CD4-positive, CD25-positive, alpha-beta regulatory T cell (primary cell): ENCODE measurements around the gene RHNO1. TPM values are rescaled to one million over a fixed set of nuclear protein-coding genes. Genes with fewer than 3 reads are reported as not detected.

Experiments
- ATAC-seq, 2 donors: fragments of 150-1000 bp; cut with Tn5 transposase; one replicate each; pipeline ENCODE4 v1.10.0; 2021; ENCODE audit warnings: low read depth in 2 of 2, moderate number of reproducible peaks in 2 of 2, moderate library complexity in 1 of 2
- DNase-seq, 3 donors: peaks; one replicate each; pipeline versions ENCODE4 v3.0.0 to v3.0.0-alpha.2; 2012 to 2022; ENCODE audit warnings: mixed read lengths in 1 of 3
- H3K27ac ChIP-seq: one replicate; pipeline ENCODE4 v1.7.0; 2013; ENCODE audit warnings: mild to moderate bottlenecking, low read length; ENCODE audit not compliant: insufficient read depth, poor library complexity, severe bottlenecking
- H3K27me3 ChIP-seq: one replicate; pipeline ENCODE4 v1.7.0; 2013; ENCODE audit warnings: low read length; ENCODE audit not compliant: control insufficient read depth, insufficient read depth
- H3K36me3 ChIP-seq: one replicate; pipeline ENCODE4 v1.7.0; 2013; ENCODE audit warnings: mild to moderate bottlenecking, low read length, moderate library complexity; ENCODE audit not compliant: control insufficient read depth, insufficient read depth
- H3K4me1 ChIP-seq: 2 replicates; pipeline ENCODE4 v1.7.0; 2013; ENCODE audit warnings: mild to moderate bottlenecking, low read length; ENCODE audit not compliant: insufficient read depth, control insufficient read depth, poor library complexity, severe bottlenecking
- H3K4me3 ChIP-seq: one replicate; pipeline ENCODE4 v1.7.0; 2013; ENCODE audit warnings: low read depth, mild to moderate bottlenecking, low read length, moderate library complexity
- H3K9me3 ChIP-seq, 2 experiments: 1 replicate in 1 of 2; 2 replicates in 1 of 2; pipeline ENCODE4 v1.7.0; 2013; ENCODE audit warnings: low read length in 2 of 2, mild to moderate bottlenecking in 1 of 2, moderate library complexity in 1 of 2; ENCODE audit not compliant: control insufficient read depth in 2 of 2
- H3K27ac Mint-ChIP-seq, 3 donors: one replicate each; pipeline ENCODE4 v1.8.0; 2020 to 2022; ENCODE audit warnings: mild to moderate bottlenecking in 3 of 3, mixed read lengths in 3 of 3, moderate library complexity in 2 of 3
- H3K27me3 Mint-ChIP-seq: one replicate; pipeline ENCODE4 v1.8.0; 2022; ENCODE audit warnings: mild to moderate bottlenecking, mixed read lengths
- H3K36me3 Mint-ChIP-seq: one replicate; pipeline ENCODE4 v1.8.0; 2020; ENCODE audit warnings: mixed read lengths
- H3K4me1 Mint-ChIP-seq, 4 donors: one replicate each; pipeline ENCODE4 v1.8.0; 2020 to 2022; ENCODE audit warnings: mixed read lengths in 4 of 4, mild to moderate bottlenecking in 1 of 4
- H3K4me3 Mint-ChIP-seq, 4 donors: one replicate each; pipeline ENCODE4 v1.8.0; 2020 to 2022; ENCODE audit warnings: mild to moderate bottlenecking in 4 of 4, mixed read lengths in 4 of 4, moderate library complexity in 3 of 4
- H3K9me3 Mint-ChIP-seq, 7 donors: one replicate each; pipeline ENCODE4 v1.8.0; 2020 to 2022; ENCODE audit warnings: mixed read lengths in 7 of 7, mild to moderate bottlenecking in 3 of 7, moderate library complexity in 2 of 7
- polyA plus RNA-seq, 4 donors: library from polyadenylated mRNA; unstranded; fragments of 300-500 nt; fragmentation: Illumina TruSeq; gene quantifications; one replicate each; pipeline ENCODE4 v1.2.3, GENCODE V29; 2021
- total RNA-seq: library from RNA; stranded (reverse); gene quantifications from one replicate; pipeline ENCODE4 v1.2.3, GENCODE V29; 2022

The RHNO1 gene
- total and polyA plus RNA-seq, 5 donors from 2014 or later = 29.9 to 76.0 (median 73.1) TPM

- H3K27me3 ChIP-seq = no peaks in the 10 kb centered on the region
- peak overlapping the region; percentile 96 for H3K4me3 ChIP-seq
- ATAC-seq (no peak), DNase-seq (peak in 1 of 3 donors; percentile 59)
- H3K36me3 ChIP-seq = peaks cover 3% of the 10 kb centered on the region
- Mint-ChIP-seq H3K4me3 (peak overlapping the region; percentile 96 to 100 (median 99)), H3K27ac (peak overlapping the region; percentile 99), H3K36me3 (no peaks in the 10 kb centered on the region), H3K27me3 (peaks cover 4% of the 10 kb centered on the region), H3K4me1 (peaks cover 24 to 49% (median 34%) of the 10 kb centered on the region in 4 donors), H3K9me3 (no peaks in the 10 kb centered on the region)
- peak overlapping the region; percentile 95 for H3K27ac ChIP-seq
- H3K4me1 ChIP-seq = peaks cover 33% of the 10 kb centered on the region
- H3K9me3 ChIP-seq = no peaks in the 10 kb centered on the region
Measured at GRCh38 chr12:2877953-2878732, 1.1 kb downstream of the RHNO1 start.

- no peaks in the 10 kb centered on the region for H3K9me3 ChIP-seq
- H3K4me1 Mint-ChIP-seq = peaks cover 24 to 54% (median 36%) of the 10 kb centered on the region in 4 donors
- H3K27me3 ChIP-seq = no peaks in the 10 kb centered on the region
- ATAC-seq (peak; percentile 44 to 49), DNase-seq (peak in 1 of 3 donors; percentile 88)
- peak overlapping the region; percentile 60 for H3K4me3 ChIP-seq
- peaks cover 33% of the 10 kb centered on the region for H3K4me1 ChIP-seq
- H3K36me3 Mint-ChIP-seq = peaks cover 4% of the 10 kb centered on the region
- H3K27me3 Mint-ChIP-seq = peaks cover 4% of the 10 kb centered on the region
- H3K27ac Mint-ChIP-seq = peak overlapping the region in 2 of 3 donors; percentile 82 to 87
- H3K9me3 Mint-ChIP-seq = no peaks in the 10 kb centered on the region
- peaks cover 4% of the 10 kb centered on the region for H3K36me3 ChIP-seq
- peak overlapping the region; percentile 33 for H3K27ac ChIP-seq
- H3K4me3 Mint-ChIP-seq = peak overlapping the region; percentile 55 to 100 (median 78)
Measured at GRCh38 chr12:2879853-2880252, 2.8 kb downstream of the RHNO1 start.

DNA sequence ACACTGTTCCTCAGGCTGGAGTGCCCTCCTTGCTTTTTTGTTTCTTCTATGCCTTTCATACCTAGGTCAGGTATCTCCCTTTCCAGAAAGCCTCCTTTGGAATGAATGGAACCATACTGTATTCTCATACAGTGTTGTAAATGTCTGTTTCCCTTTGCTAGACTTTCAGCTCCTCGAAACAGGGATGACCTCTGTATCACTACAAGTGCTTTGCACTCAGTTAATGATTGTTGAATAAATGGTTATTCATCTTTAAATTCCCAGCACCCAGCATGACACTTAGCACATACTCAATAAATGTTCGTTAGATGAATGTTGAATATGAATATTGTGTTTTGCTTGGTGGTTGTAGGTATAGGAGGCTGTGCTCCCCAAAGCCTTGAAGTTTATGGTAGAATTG lies 7.8 kb downstream of the RHNO1 start:
- H3K9me3 Mint-ChIP-seq = no peaks in the 10 kb centered on the region
- DNase-seq = no peak
- ATAC-seq = no peak

GRCh38 chr12:2886768-2887450 lies 9.9 kb downstream of the RHNO1 start:
- H3K27ac ChIP-seq = no peak overlapping the region
- H3K36me3 ChIP-seq = peaks cover 15% of the 10 kb centered on the region
- Mint-ChIP-seq H3K4me3 (peak overlapping the region in 1 of 4 donors; percentile 10), H3K27ac (no peak overlapping the region), H3K4me1 (peaks cover 18 to 43% (median 20%) of the 10 kb centered on the region in 4 donors), H3K9me3 (no peaks in the 10 kb centered on the region), H3K27me3 (no peaks in the 10 kb centered on the region), H3K36me3 (peaks cover 18% of the 10 kb centered on the region)
- ATAC-seq = no peak
- no peak for DNase-seq
- H3K4me3 ChIP-seq = no peak overlapping the region
- H3K27me3 ChIP-seq = no peaks in the 10 kb centered on the region
- no peaks in the 10 kb centered on the region for H3K9me3 ChIP-seq
- peaks cover 17% of the 10 kb centered on the region for H3K4me1 ChIP-seq

More for the DNA sequence above, 7.8 kb downstream of the RHNO1 start:
- H3K4me1 ChIP-seq = peaks cover 4% of the 10 kb centered on the region
- Mint-ChIP-seq H3K27me3 (no peaks in the 10 kb centered on the region), H3K4me1 (peaks cover 11 to 36% (median 18%) of the 10 kb centered on the region in 4 donors), H3K4me3 (peak overlapping the region in 1 of 4 donors; percentile 86), H3K27ac (peak overlapping the region; percentile 14 to 80 (median 48)), H3K36me3 (peaks cover 14% of the 10 kb centered on the region)
- H3K36me3 ChIP-seq = peaks cover 17% of the 10 kb centered on the region
- no peaks in the 10 kb centered on the region for H3K27me3 ChIP-seq
- H3K9me3 ChIP-seq = no peaks in the 10 kb centered on the region
- H3K27ac ChIP-seq = no peak overlapping the region
- H3K4me3 ChIP-seq = no peak overlapping the region

- H3K27me3 ChIP-seq = no peaks in the 10 kb centered on the region
- H3K9me3 Mint-ChIP-seq = no peaks in the 10 kb centered on the region
- H3K9me3 ChIP-seq = no peaks in the 10 kb centered on the region
- peak overlapping the region; percentile 76 for H3K27ac ChIP-seq
- H3K4me1 Mint-ChIP-seq = peaks cover 16 to 39% (median 21%) of the 10 kb centered on the region in 4 donors
- H3K4me1 ChIP-seq = peaks cover 20% of the 10 kb centered on the region
- peak overlapping the region; percentile 92 to 98 (median 97) for H3K4me3 Mint-ChIP-seq
- H3K27me3 Mint-ChIP-seq = no peaks in the 10 kb centered on the region
- H3K4me3 ChIP-seq = peak overlapping the region; percentile 75
- ATAC-seq (no peak), DNase-seq (no peak)
- peak overlapping the region; percentile 95 to 98 (median 96) for H3K27ac Mint-ChIP-seq
- H3K36me3 Mint-ChIP-seq = peaks cover 12% of the 10 kb centered on the region
- peaks cover 12% of the 10 kb centered on the region for H3K36me3 ChIP-seq
Measured at GRCh38 chr12:2890001-2890387, 13.0 kb downstream of the RHNO1 start.

DNA sequence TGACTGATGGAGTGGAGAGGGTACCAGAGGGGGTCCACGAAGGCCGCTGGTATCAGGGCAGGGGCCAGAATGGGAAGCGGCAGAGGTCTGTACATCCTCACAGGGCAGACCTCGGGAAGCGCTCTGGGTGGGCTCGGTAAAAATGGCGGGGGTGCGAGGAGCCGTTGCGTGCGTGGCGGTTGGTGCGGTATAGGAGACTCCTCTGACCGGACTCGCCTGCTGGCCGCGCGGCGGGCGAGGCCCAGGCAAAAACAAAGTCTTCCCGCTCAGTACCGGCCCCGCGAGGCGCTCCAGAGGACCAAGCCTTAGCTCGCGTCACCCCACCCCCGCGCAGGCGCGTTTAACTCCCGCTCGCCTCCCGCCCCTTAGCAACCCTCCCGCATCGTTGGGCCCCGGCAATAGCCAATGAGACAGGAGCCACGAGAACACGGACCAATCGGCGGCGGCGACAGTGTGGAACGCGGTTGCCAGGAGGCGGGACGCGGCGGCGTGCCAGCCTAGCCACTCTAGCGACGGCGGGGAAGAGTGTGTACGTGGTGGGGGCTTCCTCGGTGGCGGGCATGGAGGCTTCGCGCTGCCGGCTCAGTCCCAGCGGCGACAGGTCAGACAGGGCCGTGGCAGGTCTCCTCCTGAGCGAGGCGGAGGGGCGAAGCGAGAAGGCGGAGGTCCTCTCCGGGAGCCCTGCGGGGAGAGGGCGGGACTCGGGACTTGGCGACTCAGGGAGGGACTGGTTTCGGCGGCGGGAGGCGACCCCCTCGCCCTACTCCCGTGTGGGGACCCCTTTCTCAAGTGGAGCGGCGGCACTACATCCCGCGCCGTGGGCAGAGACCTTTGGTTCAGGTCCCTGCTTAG lies 13.6 kb downstream of the RHNO1 start, which contains the start of gene TULP3:
TULP3 (plus strand) TSS at position 504 of the 852 bp plus-strand sequence; CDS start at position 561, 57 bp downstream.
- Mint-ChIP-seq H3K4me1 (peaks cover 14 to 38% (median 24%) of the 10 kb centered on the region in 4 donors), H3K36me3 (peaks cover 9% of the 10 kb centered on the region), H3K27me3 (no peaks in the 10 kb centered on the region), H3K27ac (peak within 1 kb of the TSS; percentile 95 to 98 (median 96)), H3K9me3 (no peaks in the 10 kb centered on the region), H3K4me3 (peak within 1 kb of the TSS; percentile 92 to 98 (median 97))
- Histone ChIP-seq H3K9me3 (no peaks in the 10 kb centered on the region), H3K4me1 (peaks cover 20% of the 10 kb centered on the region), H3K36me3 (peaks cover 8% of the 10 kb centered on the region), H3K27me3 (no peaks in the 10 kb centered on the region), H3K27ac (peak within 1 kb of the TSS; percentile 76), H3K4me3 (peak within 1 kb of the TSS; percentile 75)
- ATAC-seq (peak; percentile 99), DNase-seq (peak; percentile 97 to 99 (median 98))
